Muscle of back (tissue), 10 donors: Measurements from ENCODE around the gene TMEM30A. TPM values are rescaled to one million over a fixed set of nuclear protein-coding genes. Genes with fewer than 3 reads are reported as not detected.

ENCODE experiments used
- polyA plus RNA-seq, 10 donors: library from polyadenylated mRNA; unstranded; fragments of 120-200 nt; gene quantifications; one replicate each; pipeline ENCODE4 v1.2.1, GENCODE V29; 2013; ENCODE audit not compliant: insufficient read length in 10 of 10

The TMEM30A gene
- polyA plus RNA-seq, 10 donors: 57.0 to 81.1 (median 68.5) TPM

Other genes with a start within 250 kb of the TMEM30A start
- 100 to 1,000 TPM; 350 to 879 (median 495) TPM for gene COL12A1, start 78.7 kb downstream of the TMEM30A start, polyA plus RNA-seq
- gene COX7A2, start 41.0 kb downstream of the TMEM30A start, polyA plus RNA-seq: 100 to 1,000 TPM; 199 to 264 (median 238) TPM
- 10 to 100 TPM; 25.2 to 64.5 (median 47.6) TPM for gene FILIP1, start 209.0 kb upstream of the TMEM30A start, polyA plus RNA-seq